GM21576 (cell line): ENCODE measurements around the gene GALNT8.
"Not testable (repeated sequence)": the region's sequence is repeated elsewhere in the genome, so short reads cannot be mapped to it uniquely, and the experiment has no call there.

Experiments used
- ATAC-seq: cut with Tn5 transposase; IDR thresholded peaks from one replicate; pipeline ENCODE4 v1.9.1; 2021; ENCODE audit warnings: mild to moderate bottlenecking, moderate library complexity; ENCODE audit not compliant: unreplicated experiment

GALNT8 gene

GRCh38 chr12:4743046-4743445 lies 22.8 kb downstream of the GALNT8 start:
- no peak for ATAC-seq

GRCh38 chr12:4744709-4745108 lies 24.5 kb downstream of the GALNT8 start:
- ATAC-seq: no peak

GRCh38 chr12:4745249-4745648 lies 25.0 kb downstream of the GALNT8 start:
- ATAC-seq: no peak

GRCh38 chr12:4751654-4752053 lies 31.5 kb downstream of the GALNT8 start:
- ATAC-seq: not testable (repeated sequence)

GRCh38 chr12:4762773-4763172 lies 42.6 kb downstream of the GALNT8 start:
- ATAC-seq: no peak

GRCh38 chr12:4763549-4763948 lies 43.3 kb downstream of the GALNT8 start:
- ATAC-seq: no peak

GRCh38 chr12:4766445-4766844 lies 46.2 kb downstream of the GALNT8 start:
- no peak for ATAC-seq

GRCh38 chr12:4767186-4767585 lies 47.0 kb downstream of the GALNT8 start:
- no peak for ATAC-seq

GRCh38 chr12:4768341-4768740 lies 48.1 kb downstream of the GALNT8 start:
- no peak for ATAC-seq

- ATAC-seq: no peak
These were observed 48.9 kb downstream of the GALNT8 start for GRCh38 chr12:4769073-4769472.

GRCh38 chr12:4771172-4771959 lies 51.2 kb downstream of the GALNT8 start:
- no peak for ATAC-seq

GRCh38 chr12:4771960-4772566 lies 51.9 kb downstream of the GALNT8 start:
- no peak for ATAC-seq

GRCh38 chr12:4775936-4776335 lies 55.7 kb downstream of the GALNT8 start:
- no peak for ATAC-seq

GRCh38 chr12:4779749-4780148 lies 59.5 kb downstream of the GALNT8 start:
- ATAC-seq: no peak

- ATAC-seq: no peak
These were observed 60.7 kb downstream of the GALNT8 start for GRCh38 chr12:4780641-4781611.

GRCh38 chr12:4784404-4785054 lies 64.3 kb downstream of the GALNT8 start:
- no peak for ATAC-seq

GRCh38 chr12:4786795-4787194 lies 66.6 kb downstream of the GALNT8 start:
- no peak for ATAC-seq

GRCh38 chr12:4787965-4788364 lies 67.8 kb downstream of the GALNT8 start:
- ATAC-seq: no peak

- no peak for ATAC-seq
These were observed 69.6 kb downstream of the GALNT8 start for GRCh38 chr12:4789776-4790175.

GRCh38 chr12:4791497-4791896 lies 71.3 kb downstream of the GALNT8 start:
- ATAC-seq: no peak

GRCh38 chr12:4794491-4794890 lies 74.3 kb downstream of the GALNT8 start:
- no peak for ATAC-seq
